IPS-20b (cell line): ENCODE data around the gene POU4F2.
"Not testable (repeated sequence)": the region's sequence is repeated elsewhere in the genome, so short reads cannot be mapped to it uniquely, and the experiment has no call there.

Experiments
- H3K27ac ChIP-seq: one replicate; pipeline ENCODE4 v1.5.1; 2013; ENCODE audit warnings: low read length
- H3K27me3 ChIP-seq: 2 replicates; pipeline ENCODE4 v1.6.1; 2013; ENCODE audit warnings: mild to moderate bottlenecking, low read length, inconsistent platforms; ENCODE audit not compliant: insufficient read depth
- H3K36me3 ChIP-seq: 2 replicates; pipeline ENCODE4 v1.6.1; 2013; ENCODE audit warnings: low read depth, mild to moderate bottlenecking, inconsistent platforms, low read length, moderate library complexity; ENCODE audit not compliant: insufficient read depth
- H3K4me1 ChIP-seq: 2 replicates; pipeline ENCODE4 v1.6.1; 2013; ENCODE audit warnings: mild to moderate bottlenecking, control low read depth, inconsistent platforms, low read length, moderate library complexity; ENCODE audit not compliant: insufficient read depth
- H3K4me3 ChIP-seq: 2 replicates; pipeline ENCODE4 v1.5.1; 2013; ENCODE audit warnings: mild to moderate bottlenecking, low read length, inconsistent platforms
- H3K9ac ChIP-seq: 2 replicates; pipeline ENCODE4 v1.6.1; 2013; ENCODE audit warnings: low read depth, mild to moderate bottlenecking, inconsistent platforms, low read length, moderate library complexity
- H3K9me3 ChIP-seq: 2 replicates; pipeline ENCODE4 v1.6.1; 2013; ENCODE audit warnings: mild to moderate bottlenecking, low read depth, low read length, inconsistent platforms; ENCODE audit not compliant: insufficient read depth

POU4F2 gene

GRCh38 chr4:146663968-146664311 lies 25.2 kb downstream of the POU4F2 start:
- not testable (repeated sequence) for H3K27ac ChIP-seq, H3K4me1 ChIP-seq, H3K9ac ChIP-seq, H3K4me3 ChIP-seq, H3K9me3 ChIP-seq, H3K36me3 ChIP-seq
- peaks cover 11% of the 10 kb centered on the region for H3K27me3 ChIP-seq

- Histone ChIP-seq H3K4me3 (no peak overlapping the region), H3K4me1 (no peaks in the 10 kb centered on the region), H3K9ac (no peak overlapping the region), H3K27ac (no peak overlapping the region), H3K9me3 (no peaks in the 10 kb centered on the region), H3K36me3 (no peaks in the 10 kb centered on the region), H3K27me3 (no peaks in the 10 kb centered on the region)
Observed at GRCh38 chr4:146674829-146675570, 36.3 kb downstream of the POU4F2 start.
